Measurements from ENCODE around the gene AGBL2.
"Not testable (repeated sequence)": the region's sequence is repeated elsewhere in the genome, so short reads cannot be mapped to it uniquely, and the experiment has no call there.

AGBL2 gene

DNA sequence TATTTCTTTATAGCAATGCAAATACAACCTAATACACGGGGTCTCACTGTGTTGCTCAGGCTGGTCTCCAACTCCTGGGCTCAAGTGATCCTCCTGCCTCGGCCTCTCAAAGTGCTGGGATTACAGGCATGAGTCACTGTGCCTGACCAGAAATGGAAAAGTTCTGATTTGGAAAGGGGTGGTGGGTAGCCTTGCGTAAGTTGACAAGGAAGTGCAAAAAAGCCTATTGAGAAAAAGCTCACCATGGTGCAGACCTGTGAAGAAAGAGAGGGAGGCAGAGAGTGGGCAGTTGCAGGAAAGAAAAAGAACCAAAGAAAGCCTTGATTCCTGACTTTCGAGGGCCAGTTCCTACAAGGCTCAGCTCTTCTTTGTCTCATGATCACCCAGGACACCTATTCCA is 27.1 kb downstream of the AGBL2 start:
- no peak overlapping the region for H2BK15ac ChIP-seq (ENCODE audit: low read depth, poor library complexity, severe bottlenecking)
- H3K9me3 ChIP-seq (ENCODE audit: control insufficient read depth, low read length): no peaks in the 10 kb centered on the region
- H2BK120ac ChIP-seq (ENCODE audit: low read depth, low read length): no peak overlapping the region
- H3K27me3 ChIP-seq (ENCODE audit: control insufficient read depth in 1 of 2, insufficient read depth in 1 of 2, low read length in 2 of 2): no peaks in the 10 kb centered on the region
- no peak overlapping the region for H3K23ac ChIP-seq (ENCODE audit: low read length in 2 of 2)
- H2BK12ac ChIP-seq (ENCODE audit: low read length in 2 of 2): no peak overlapping the region
- H2BK5ac ChIP-seq (ENCODE audit: low read depth, low read length, poor library complexity, severe bottlenecking): no peak overlapping the region
- WGBS: 85% methylated on average over 4 of the region's 4 CpGs
- H2AFZ ChIP-seq (ENCODE audit: low read depth, low read length): no peak overlapping the region
- H3K4me2 ChIP-seq (ENCODE audit: low read length, poor library complexity, severe bottlenecking): no peak overlapping the region
- H3K4ac ChIP-seq (ENCODE audit: low read depth in 1 of 2, low read length in 2 of 2): no peak overlapping the region
- H3K27ac ChIP-seq (ENCODE audit: low read length, poor library complexity, severe bottlenecking): no peak overlapping the region
- H3K4me1 ChIP-seq (ENCODE audit: control insufficient read depth, insufficient read depth, low read depth, low read length): no peaks in the 10 kb centered on the region
- H3K36me3 ChIP-seq (ENCODE audit: control insufficient read depth in 1 of 2, insufficient read depth in 2 of 2, low read depth in 1 of 2, low read length in 2 of 2): no peaks in the 10 kb centered on the region
- H3K79me1 ChIP-seq (replicated peaks; ENCODE audit: low read length, poor library complexity, severe bottlenecking): no peaks in the 10 kb centered on the region
- no peak overlapping the region for H2AK5ac ChIP-seq (ENCODE audit: low read length, severe bottlenecking)
- peak; percentile 9 for DNase-seq
- H3K18ac ChIP-seq (ENCODE audit: low read depth in 1 of 2, low read length in 2 of 2): no peak overlapping the region
- H4K91ac ChIP-seq (ENCODE audit: low read length): no peak overlapping the region
- H3K9ac ChIP-seq (ENCODE audit: low read length): no peak overlapping the region
- H3K14ac ChIP-seq (ENCODE audit: low read length in 2 of 2): no peak overlapping the region
- H3K4me3 ChIP-seq (ENCODE audit: insufficient read depth in 1 of 2, low read depth in 1 of 2, low read length in 2 of 2): no peak overlapping the region
- no peak overlapping the region for H4K8ac ChIP-seq (ENCODE audit: low read length)

DNA sequence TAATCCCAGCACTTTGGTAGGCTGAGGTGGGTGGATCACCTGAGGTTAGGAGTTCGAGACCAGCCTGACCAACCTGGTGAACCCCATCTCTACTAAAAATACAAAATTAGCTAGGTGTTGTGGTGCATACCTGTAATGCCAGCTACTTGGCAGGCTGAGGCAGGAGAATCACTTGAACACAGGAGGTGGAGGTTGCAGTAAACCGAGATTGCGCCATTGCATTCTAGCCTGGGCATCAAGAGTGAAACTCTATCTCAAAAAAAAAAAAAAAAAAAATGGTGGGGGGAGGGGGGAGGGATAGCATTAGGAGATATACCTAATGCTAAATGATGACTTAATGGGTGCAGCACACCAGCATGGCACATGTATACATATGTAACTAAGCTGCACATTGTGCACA is 28.5 kb downstream of the AGBL2 start:
- H2BK12ac ChIP-seq (ENCODE audit: low read length in 2 of 2); H2AK5ac ChIP-seq (ENCODE audit: low read length, severe bottlenecking); H2BK120ac ChIP-seq (ENCODE audit: low read depth, low read length); H3K18ac ChIP-seq (ENCODE audit: low read depth in 1 of 2, low read length in 2 of 2); H2BK5ac ChIP-seq (ENCODE audit: low read depth, low read length, poor library complexity, severe bottlenecking); H3K4me2 ChIP-seq (ENCODE audit: low read length, poor library complexity, severe bottlenecking); H4K8ac ChIP-seq (ENCODE audit: low read length); H2BK15ac ChIP-seq (ENCODE audit: low read depth, poor library complexity, severe bottlenecking); H3K23ac ChIP-seq (ENCODE audit: low read length in 2 of 2); H4K91ac ChIP-seq (ENCODE audit: low read length); H3K14ac ChIP-seq (ENCODE audit: low read length in 2 of 2); H3K4me3 ChIP-seq (ENCODE audit: insufficient read depth in 1 of 2, low read depth in 1 of 2, low read length in 2 of 2); H3K9ac ChIP-seq (ENCODE audit: low read length); H3K4me1 ChIP-seq (ENCODE audit: control insufficient read depth, insufficient read depth, low read depth, low read length); H3K9me3 ChIP-seq (ENCODE audit: control insufficient read depth, low read length); H3K4ac ChIP-seq (ENCODE audit: low read depth in 1 of 2, low read length in 2 of 2); H3K27me3 ChIP-seq (ENCODE audit: control insufficient read depth in 1 of 2, insufficient read depth in 1 of 2, low read length in 2 of 2); DNase-seq; H3K27ac ChIP-seq (ENCODE audit: low read length, poor library complexity, severe bottlenecking); H3K79me1 ChIP-seq (replicated peaks; ENCODE audit: low read length, poor library complexity, severe bottlenecking); H2AFZ ChIP-seq (ENCODE audit: low read depth, low read length); H3K36me3 ChIP-seq (ENCODE audit: control insufficient read depth in 1 of 2, insufficient read depth in 2 of 2, low read depth in 1 of 2, low read length in 2 of 2): not testable (repeated sequence)
- WGBS: 100% methylated on average over 1 of the region's 3 CpGs

DNA sequence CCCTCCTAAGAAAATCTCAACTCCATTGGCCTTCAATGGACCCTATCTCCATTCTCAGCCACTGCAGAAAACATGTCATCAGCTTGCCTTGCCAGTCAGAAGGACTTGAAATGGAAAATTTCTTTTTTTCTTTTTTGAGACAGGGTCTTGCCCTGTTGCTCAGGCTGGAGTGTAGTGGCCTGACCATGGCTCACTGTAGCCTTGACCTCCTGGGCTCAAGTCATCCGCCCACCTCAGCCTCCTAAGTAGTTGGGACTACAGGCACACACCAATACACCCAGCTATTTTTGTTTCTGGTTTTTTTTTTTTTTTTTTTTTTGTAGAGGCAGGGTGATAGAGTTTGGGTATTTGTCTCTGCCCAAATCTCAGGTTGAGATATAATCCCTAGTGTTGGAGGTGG is 29.0 kb downstream of the AGBL2 start:
- no CpG with 5 or more reads among the region's 1 CpG for WGBS
- Histone ChIP-seq H2BK120ac (ENCODE audit: low read depth, low read length) (no peak overlapping the region), H2BK12ac (ENCODE audit: low read length in 2 of 2) (no peak overlapping the region), H3K4me1 (ENCODE audit: control insufficient read depth, insufficient read depth, low read depth, low read length) (no peaks in the 10 kb centered on the region), H3K23ac (ENCODE audit: low read length in 2 of 2) (no peak overlapping the region), H3K9me3 (ENCODE audit: control insufficient read depth, low read length) (no peaks in the 10 kb centered on the region), H3K9ac (ENCODE audit: low read length) (no peak overlapping the region), H3K18ac (ENCODE audit: low read depth in 1 of 2, low read length in 2 of 2) (no peak overlapping the region), H4K8ac (ENCODE audit: low read length) (no peak overlapping the region), H3K36me3 (ENCODE audit: control insufficient read depth in 1 of 2, insufficient read depth in 2 of 2, low read depth in 1 of 2, low read length in 2 of 2) (no peaks in the 10 kb centered on the region), H3K14ac (ENCODE audit: low read length in 2 of 2) (no peak overlapping the region), H3K4ac (ENCODE audit: low read depth in 1 of 2, low read length in 2 of 2) (no peak overlapping the region), H3K4me2 (ENCODE audit: low read length, poor library complexity, severe bottlenecking) (no peak overlapping the region), H2AFZ (ENCODE audit: low read depth, low read length) (no peak overlapping the region), H2BK15ac (ENCODE audit: low read depth, poor library complexity, severe bottlenecking) (no peak overlapping the region), H2BK5ac (ENCODE audit: low read depth, low read length, poor library complexity, severe bottlenecking) (no peak overlapping the region), H3K27ac (ENCODE audit: low read length, poor library complexity, severe bottlenecking) (no peak overlapping the region), H3K27me3 (ENCODE audit: control insufficient read depth in 1 of 2, insufficient read depth in 1 of 2, low read length in 2 of 2) (no peaks in the 10 kb centered on the region), H3K4me3 (ENCODE audit: insufficient read depth in 1 of 2, low read depth in 1 of 2, low read length in 2 of 2) (no peak overlapping the region), H3K79me1 (replicated peaks; ENCODE audit: low read length, poor library complexity, severe bottlenecking) (no peaks in the 10 kb centered on the region), H4K91ac (ENCODE audit: low read length) (no peak overlapping the region), H2AK5ac (ENCODE audit: low read length, severe bottlenecking) (no peak overlapping the region)
- DNase-seq: no peak

DNA sequence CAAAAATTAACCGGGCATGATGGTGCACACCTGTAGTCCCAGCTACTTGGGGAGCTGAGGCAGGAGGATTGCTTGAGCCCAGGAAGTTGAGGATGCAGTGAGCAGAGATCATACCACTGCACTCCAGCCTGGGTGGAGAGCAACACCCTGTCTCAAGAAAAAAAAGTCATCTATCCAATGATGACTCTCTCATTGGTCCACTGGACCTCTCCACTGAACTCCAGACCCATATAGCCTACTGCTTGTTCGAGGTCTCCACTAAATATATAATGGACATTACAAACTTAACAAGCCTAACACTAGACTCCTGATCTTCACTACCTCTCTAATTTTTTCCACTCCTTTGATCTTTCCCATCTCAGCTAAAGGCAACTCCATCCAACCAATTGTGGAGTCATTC is 39.3 kb downstream of the AGBL2 start:
- Histone ChIP-seq H3K4me3 (ENCODE audit: insufficient read depth in 1 of 2, low read depth in 1 of 2, low read length in 2 of 2) (no peak overlapping the region), H2BK120ac (ENCODE audit: low read depth, low read length) (no peak overlapping the region), H3K36me3 (ENCODE audit: control insufficient read depth in 1 of 2, insufficient read depth in 2 of 2, low read depth in 1 of 2, low read length in 2 of 2) (no peaks in the 10 kb centered on the region), H3K14ac (ENCODE audit: low read length in 2 of 2) (no peak overlapping the region), H3K4me1 (ENCODE audit: control insufficient read depth, insufficient read depth, low read depth, low read length) (no peaks in the 10 kb centered on the region), H3K9me3 (ENCODE audit: control insufficient read depth, low read length) (no peaks in the 10 kb centered on the region), H2AFZ (ENCODE audit: low read depth, low read length) (no peak overlapping the region), H4K8ac (ENCODE audit: low read length) (no peak overlapping the region), H2BK12ac (ENCODE audit: low read length in 2 of 2) (no peak overlapping the region), H2BK5ac (ENCODE audit: low read depth, low read length, poor library complexity, severe bottlenecking) (no peak overlapping the region), H2AK5ac (ENCODE audit: low read length, severe bottlenecking) (no peak overlapping the region), H3K9ac (ENCODE audit: low read length) (no peak overlapping the region), H3K4me2 (ENCODE audit: low read length, poor library complexity, severe bottlenecking) (no peak overlapping the region), H3K23ac (ENCODE audit: low read length in 2 of 2) (no peak overlapping the region), H3K27me3 (ENCODE audit: control insufficient read depth in 1 of 2, insufficient read depth in 1 of 2, low read length in 2 of 2) (no peaks in the 10 kb centered on the region), H3K4ac (ENCODE audit: low read depth in 1 of 2, low read length in 2 of 2) (no peak overlapping the region), H3K18ac (ENCODE audit: low read depth in 1 of 2, low read length in 2 of 2) (no peak overlapping the region), H3K27ac (ENCODE audit: low read length, poor library complexity, severe bottlenecking) (no peak overlapping the region), H2BK15ac (ENCODE audit: low read depth, poor library complexity, severe bottlenecking) (no peak overlapping the region), H3K79me1 (replicated peaks; ENCODE audit: low read length, poor library complexity, severe bottlenecking) (no peaks in the 10 kb centered on the region), H4K91ac (ENCODE audit: low read length) (no peak overlapping the region)
- no peak for DNase-seq
- 82% methylated on average over 1 of the region's 2 CpGs for WGBS

Data from mesenchymal stem cell (in vitro differentiated cells and primary cell).